GM10266 (cell line): ENCODE data around the gene ACOT12.
"Not testable (repeated sequence)": the region's sequence is repeated elsewhere in the genome, so short reads cannot be mapped to it uniquely, and the experiment has no call there.

ENCODE experiments used
- DNase-seq: peaks from one replicate; pipeline ENCODE4 v3.0.0; 2012; ENCODE audit errors: extremely low spot score
- CTCF ChIP-seq: IDR thresholded peaks from 2 replicates; pipeline ENCODE4 v1.5.1; 2012; ENCODE audit warnings: mild to moderate bottlenecking, low read depth; ENCODE audit not compliant: control insufficient read depth, insufficient read depth; ENCODE audit errors: missing control alignments

ACOT12 gene

DNA sequence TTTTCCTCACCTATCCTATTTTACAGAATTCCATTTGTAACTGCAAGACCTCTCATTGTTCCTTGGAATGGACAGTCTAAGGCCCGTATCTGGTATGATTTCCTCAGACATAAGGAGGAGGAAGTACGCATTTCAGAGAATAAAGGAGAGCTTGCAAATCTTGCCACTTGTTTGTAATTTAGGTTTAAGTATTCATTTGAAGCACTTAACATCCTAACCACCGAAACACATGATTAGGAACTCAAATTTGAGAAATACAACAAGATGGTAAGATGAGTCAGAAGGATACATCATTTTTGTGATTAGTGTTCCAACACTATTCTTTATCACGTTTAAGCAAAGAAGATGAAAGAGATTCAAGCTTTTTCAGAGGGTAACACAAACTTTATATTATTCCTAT is 96.4 kb downstream of the ACOT12 start:
- TF ChIP-seq CTCF, result no peak
- DNase-seq, result no peak

GRCh38 chr5:81294021-81294420 is 99.9 kb downstream of the ACOT12 start:
- DNase-seq, result not testable (repeated sequence)

DNA sequence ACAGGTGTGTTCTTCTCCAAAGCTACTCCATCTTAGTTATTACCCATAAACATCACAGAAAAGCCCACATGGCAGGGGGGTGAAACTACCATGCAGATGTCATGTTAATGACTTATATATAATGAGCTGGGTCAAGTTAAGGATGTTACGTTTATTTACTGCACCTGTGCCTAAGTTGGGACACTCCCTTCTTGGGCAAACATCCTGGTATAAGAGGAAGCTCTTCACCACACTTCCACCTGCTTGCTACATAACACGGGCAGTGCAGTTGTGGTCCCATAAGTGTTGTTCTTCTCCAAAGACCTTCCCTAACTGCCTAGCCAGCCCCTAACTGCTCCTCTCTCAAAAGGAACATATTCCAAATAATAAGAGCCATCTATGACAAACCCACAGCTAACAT is 101.8 kb downstream of the ACOT12 start:
- DNase-seq, result no peak
- TF ChIP-seq CTCF, result no peak

- TF ChIP-seq CTCF, result no peak
- DNase-seq, result no peak
These were observed 103.8 kb downstream of the ACOT12 start for GRCh38 chr5:81290146-81290545.

DNA sequence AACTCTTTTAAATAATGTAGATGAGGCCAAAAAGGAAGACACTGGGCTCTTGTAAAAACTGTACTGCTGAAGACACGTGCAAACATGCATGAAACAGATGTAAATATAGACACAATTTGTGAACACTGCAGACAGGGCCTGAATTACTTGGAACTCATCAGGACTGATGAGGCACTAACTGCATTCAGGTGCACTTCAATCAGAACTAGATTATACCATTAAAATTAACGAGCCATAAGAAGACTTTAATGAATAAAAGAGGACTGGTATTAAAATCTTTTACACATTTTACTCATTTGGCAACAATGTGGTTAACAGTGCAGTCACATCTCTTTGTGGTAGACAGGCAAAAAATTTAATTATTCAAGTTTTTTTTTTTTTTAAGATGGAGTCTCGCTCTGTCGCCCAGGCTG is 105.9 kb downstream of the ACOT12 start:
- no peak for TF ChIP-seq CTCF
- DNase-seq, result no peak

DNA sequence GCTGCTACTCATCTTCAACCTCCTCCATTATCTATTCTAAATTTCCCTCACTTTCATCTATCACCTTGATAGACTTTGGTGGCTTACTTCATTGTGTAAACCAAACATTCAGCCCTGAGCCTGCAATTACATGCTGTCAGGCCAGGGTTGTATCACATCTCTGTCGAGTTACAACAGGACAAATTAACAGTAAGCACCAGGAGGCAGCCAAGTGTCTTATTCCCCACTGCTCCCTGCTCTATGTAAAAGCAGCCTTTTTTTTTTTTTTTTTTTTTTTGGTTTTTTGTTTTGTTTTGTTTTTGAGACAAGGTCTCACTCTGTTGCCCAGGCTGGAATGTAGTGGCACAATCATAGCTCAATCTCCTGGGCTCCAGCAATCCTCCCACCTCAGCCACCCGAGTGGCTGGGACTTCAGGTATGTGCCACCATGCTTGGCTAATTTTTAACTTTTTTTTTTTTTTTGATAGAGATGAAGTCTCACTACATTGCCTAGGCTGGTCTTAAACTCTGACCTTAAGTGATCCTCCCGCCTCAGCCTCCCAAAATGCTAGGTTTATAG is 107.8 kb downstream of the ACOT12 start:
- no peak for TF ChIP-seq CTCF
- DNase-seq, result no peak

DNA sequence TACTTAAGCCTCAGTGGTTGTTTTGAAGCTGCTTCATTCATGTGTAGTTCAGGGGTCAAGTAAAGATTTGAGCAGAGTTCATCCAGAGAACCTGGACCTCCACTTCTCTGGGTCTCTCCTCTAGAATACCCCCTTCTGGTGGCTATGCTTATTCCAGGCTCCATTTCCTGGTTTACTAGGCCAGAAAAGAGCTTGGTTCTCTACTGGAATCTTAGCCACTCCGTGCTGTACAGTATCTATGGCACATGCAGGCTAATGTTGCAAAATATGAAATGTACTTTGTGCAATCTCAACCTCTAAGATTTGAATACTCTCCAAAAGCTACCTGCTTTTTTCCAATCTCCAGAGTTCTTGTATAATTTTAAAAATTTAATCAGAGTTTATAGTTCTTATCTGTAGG is 110.0 kb downstream of the ACOT12 start:
- no peak for TF ChIP-seq CTCF
- no peak for DNase-seq
